Left ventricle myocardium inferior (tissue), 1 donor: ENCODE measurements around the gene LFNG. TPM values are rescaled to one million over a fixed set of nuclear protein-coding genes. Genes with fewer than 3 reads are reported as not detected.
"Not testable (repeated sequence)": the region's sequence is repeated elsewhere in the genome, so short reads cannot be mapped to it uniquely, and the experiment has no call there.

Source experiments
- DNase-seq: peaks from one replicate; pipeline ENCODE4 v3.0.0-alpha.2; 2020
- H3K27ac ChIP-seq: fragments of 200-600 bp; replicated peaks from 2 replicates; pipeline ENCODE4 v1.8.0; 2021
- H3K27me3 ChIP-seq: fragments of 200-600 bp; 2 replicates; pipeline ENCODE4 v1.8.0; 2021; ENCODE audit warnings: low read depth
- H3K36me3 ChIP-seq: fragments of 200-600 bp; 2 replicates; pipeline ENCODE4 v1.8.0; 2021
- H3K4me1 ChIP-seq: fragments of 200-600 bp; 2 replicates; pipeline ENCODE4 v1.8.0; 2021
- H3K4me3 ChIP-seq: fragments of 200-600 bp; 2 replicates; pipeline ENCODE4 v1.8.0; 2021; ENCODE audit warnings: mild to moderate bottlenecking, moderate library complexity
- H3K9me3 ChIP-seq: fragments of 200-600 bp; replicated peaks from 2 replicates; pipeline ENCODE4 v1.8.0; 2021
- CTCF ChIP-seq: fragments of 200-600 bp; IDR thresholded peaks from 2 replicates; pipeline ENCODE4 v1.8.0; 2021; ENCODE audit warnings: antibody characterized with exemption, mild to moderate bottlenecking, borderline replicate concordance
- intact Hi-C: fragments of 100-400 bp; cut with micrococcal nuclease; formaldehyde crosslinking; loops from one replicate; pipeline ENCODE4 v1.11.0; 2022
- total RNA-seq: library from RNA; stranded (reverse); fragmentation: NEBNext Ultra II Directional; extraction: Animal tissue kit (Norgen Biotek cat#: 25700); gene quantifications from one replicate; pipeline ENCODE4 v1.2.1, GENCODE V29; 2021
- donor health status: DM: no; HTN: yes; CAD: no; lungs with severe emphysema.

LFNG gene
- total RNA-seq, 1 donor from 2014 or later = 5.2 TPM

DNA sequence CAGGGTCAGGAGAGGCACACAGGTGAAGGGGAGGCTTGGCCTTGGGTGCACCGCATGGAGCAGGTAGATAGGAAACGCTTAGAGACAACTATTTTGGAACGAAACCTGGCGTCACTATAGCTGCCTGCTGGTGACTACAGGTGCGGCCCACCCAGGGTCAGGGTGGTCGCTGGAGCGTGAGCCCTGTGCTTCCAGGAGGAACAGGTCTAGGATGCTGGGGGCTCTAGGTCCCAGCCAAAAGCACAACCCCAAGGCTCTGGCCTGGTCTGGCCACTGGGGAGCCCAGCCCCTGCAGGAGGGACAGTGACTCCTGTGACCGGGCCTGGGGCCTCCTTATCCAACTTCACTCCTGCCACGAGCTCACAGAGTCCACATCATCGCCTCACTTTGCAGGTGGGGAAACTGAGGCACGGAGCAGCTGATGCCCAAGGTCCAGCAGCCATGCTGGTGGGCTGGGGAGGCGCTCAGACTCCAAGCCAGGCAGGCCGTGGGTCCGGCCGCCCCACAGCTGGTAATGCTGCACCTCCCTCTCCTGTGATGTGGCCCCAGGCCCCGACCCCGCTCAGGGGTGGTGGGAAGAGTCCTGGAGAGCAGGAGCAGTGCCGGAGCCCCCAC lies 9.0 kb downstream of the LFNG start:
- Histone ChIP-seq H3K9me3 (no peaks in the 10 kb centered on the region), H3K27me3 (peaks cover 46% of the 10 kb centered on the region), H3K27ac (peak overlapping the region; percentile 71), H3K4me3 (no peak overlapping the region), H3K36me3 (peaks cover 24% of the 10 kb centered on the region), H3K4me1 (peaks cover 70% of the 10 kb centered on the region)
- intact Hi-C loops = no loop called here
- TF ChIP-seq CTCF = no peak
- DNase-seq = no peak

DNA sequence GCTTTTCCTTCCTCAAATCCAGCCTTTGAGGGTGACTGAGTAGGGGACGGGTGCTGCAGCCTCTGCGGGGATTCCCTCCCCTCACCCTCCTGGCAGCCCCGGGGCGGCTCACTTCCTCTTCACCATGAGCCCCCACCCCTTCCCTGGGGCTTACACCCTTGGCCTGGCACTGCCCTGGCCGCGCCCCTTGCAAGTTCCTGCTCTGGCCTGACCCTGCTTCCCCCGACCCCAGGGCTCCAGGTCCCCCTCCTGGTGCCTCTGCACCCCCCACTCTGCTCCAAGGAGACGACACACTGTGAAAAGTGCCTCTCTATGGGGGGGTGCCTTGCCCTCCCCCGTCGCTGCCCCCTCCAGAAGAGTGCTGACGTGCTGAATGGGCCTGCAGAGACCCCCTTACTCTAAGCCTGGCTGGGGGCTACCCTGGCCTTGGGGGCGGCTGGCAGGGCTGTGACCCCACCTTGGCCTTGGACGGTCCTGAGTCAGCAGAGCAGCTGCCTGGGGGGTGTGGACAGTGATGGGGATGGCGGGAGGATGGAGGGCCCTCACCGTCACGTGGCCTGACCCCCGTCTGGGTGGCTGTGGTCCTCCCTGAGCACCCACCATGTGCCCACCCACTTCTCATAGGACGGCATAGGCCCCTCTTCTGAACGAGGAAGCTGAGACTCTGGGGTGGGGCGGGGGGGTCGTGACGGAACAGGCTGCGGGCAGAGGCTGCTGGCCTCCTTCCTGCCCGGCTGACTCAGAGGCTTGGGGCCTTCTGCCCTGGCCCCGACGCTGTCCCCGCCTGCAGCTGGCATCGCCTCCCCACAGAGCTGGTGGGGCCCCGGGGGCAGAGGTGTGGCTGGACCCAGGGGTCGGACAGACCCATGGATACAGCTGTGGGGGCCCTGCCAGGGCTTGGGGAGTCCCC lies 9.8 kb downstream of the LFNG start:
- H3K36me3 ChIP-seq = peaks cover 24% of the 10 kb centered on the region
- peak; percentile 73 for DNase-seq
- peak overlapping the region; percentile 71 for H3K27ac ChIP-seq
- no peak overlapping the region for H3K4me3 ChIP-seq
- peaks cover 62% of the 10 kb centered on the region for H3K4me1 ChIP-seq
- no peaks in the 10 kb centered on the region for H3K9me3 ChIP-seq
- peaks cover 38% of the 10 kb centered on the region for H3K27me3 ChIP-seq
- intact Hi-C loops = no loop called here
- no peak for TF ChIP-seq CTCF

GRCh38 chr7:2530071-2530987 lies 10.8 kb downstream of the LFNG start:
- Histone ChIP-seq H3K36me3 (peaks cover 19% of the 10 kb centered on the region), H3K27me3 (peaks cover 28% of the 10 kb centered on the region), H3K9me3 (no peaks in the 10 kb centered on the region), H3K4me1 (peaks cover 53% of the 10 kb centered on the region), H3K27ac (peak overlapping the region; percentile 71), H3K4me3 (no peak overlapping the region)
- DNase-seq = peak; percentile 44
- intact Hi-C loops = no loop called here
- TF ChIP-seq CTCF = no peak

DNA sequence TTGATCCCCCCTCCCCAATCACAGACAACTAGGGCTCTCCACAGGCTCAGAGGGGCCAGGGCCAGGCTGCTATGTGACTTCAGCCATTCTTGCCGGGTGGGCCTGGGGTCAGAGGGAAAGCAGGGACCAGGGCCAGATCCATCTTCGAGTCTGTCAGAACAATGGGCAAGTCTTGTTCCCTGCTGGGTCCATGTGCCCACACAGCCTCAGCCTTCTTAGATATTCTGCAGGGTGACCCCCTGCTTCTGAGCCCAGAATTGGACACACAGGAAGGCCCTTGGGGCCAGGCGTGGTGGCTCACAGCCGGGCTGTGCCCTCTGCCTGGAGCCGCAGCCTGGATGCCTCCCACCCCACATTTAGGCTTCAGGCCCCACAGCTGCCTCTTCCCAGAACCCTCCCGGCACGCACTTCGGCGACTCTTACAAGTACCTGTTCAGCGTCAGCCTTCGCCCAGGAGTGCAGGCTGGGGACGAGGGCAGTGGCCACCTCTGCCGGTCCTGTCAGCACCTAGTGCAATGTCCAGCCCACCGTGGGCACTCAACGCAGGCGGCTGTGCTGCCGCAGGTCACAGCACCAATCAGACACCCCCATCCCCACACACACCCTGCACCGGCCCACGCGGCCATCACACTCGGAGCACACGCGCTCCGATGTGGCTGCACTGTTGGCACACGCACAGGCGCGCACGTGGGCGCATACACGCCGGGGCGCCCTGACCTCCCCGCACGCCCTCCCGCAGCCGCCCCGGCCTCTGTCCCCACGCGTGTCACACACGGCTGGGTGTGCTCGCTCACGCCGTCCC lies 11.6 kb downstream of the LFNG start:
- H3K9me3 ChIP-seq, H3K4me3 ChIP-seq, intact Hi-C loops, DNase-seq: not testable (repeated sequence)
- H3K27me3 ChIP-seq = peaks cover 20% of the 10 kb centered on the region
- H3K4me1 ChIP-seq = peaks cover 49% of the 10 kb centered on the region
- peak overlapping the region; percentile 71 for H3K27ac ChIP-seq
- H3K36me3 ChIP-seq = peaks cover 13% of the 10 kb centered on the region

GRCh38 chr7:2531796-2532110 lies 12.2 kb downstream of the LFNG start:
- intact Hi-C loops, H3K9me3 ChIP-seq, H3K36me3 ChIP-seq: not testable (repeated sequence)

GRCh38 chr7:2532199-2532772 lies 12.7 kb downstream of the LFNG start:
- H3K27me3 ChIP-seq = peaks cover 10% of the 10 kb centered on the region
- H3K4me3 ChIP-seq, DNase-seq, H3K36me3 ChIP-seq, H3K27ac ChIP-seq, H3K9me3 ChIP-seq, intact Hi-C loops: not testable (repeated sequence)
- peaks cover 44% of the 10 kb centered on the region for H3K4me1 ChIP-seq

More at GRCh38 chr7:2531796-2532110, 12.2 kb downstream of the LFNG start:
- peaks cover 15% of the 10 kb centered on the region for H3K27me3 ChIP-seq
- not testable (repeated sequence) for H3K4me3 ChIP-seq, H3K27ac ChIP-seq, DNase-seq
- peaks cover 49% of the 10 kb centered on the region for H3K4me1 ChIP-seq

- H3K9me3 ChIP-seq, DNase-seq, H3K36me3 ChIP-seq, H3K4me3 ChIP-seq, intact Hi-C loops, H3K27ac ChIP-seq: not testable (repeated sequence)
- Histone ChIP-seq H3K27me3 (peaks cover 10% of the 10 kb centered on the region), H3K4me1 (peaks cover 39% of the 10 kb centered on the region)
These were observed 13.2 kb downstream of the LFNG start for GRCh38 chr7:2532816-2533215.

DNA sequence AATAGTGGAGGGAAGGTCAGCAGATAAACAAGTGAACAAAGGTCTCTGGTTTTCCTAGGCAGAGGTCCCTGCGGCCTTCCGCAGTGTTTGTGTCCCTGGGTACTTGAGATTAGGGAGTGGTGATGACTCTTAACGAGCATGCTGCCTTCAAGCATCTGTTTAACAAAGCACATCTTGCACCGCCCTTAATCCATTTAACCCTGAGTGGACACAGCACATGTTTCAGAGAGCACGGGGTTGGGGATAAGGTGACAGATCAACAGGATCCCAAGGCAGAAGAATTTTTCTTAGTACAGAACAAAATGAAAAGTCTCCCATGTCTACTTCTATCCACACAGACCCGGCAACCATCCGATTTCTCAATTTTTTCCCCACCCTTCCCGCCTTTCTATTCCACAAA lies 14.0 kb downstream of the LFNG start:
- DNase-seq, H3K36me3 ChIP-seq, H3K27ac ChIP-seq, H3K9me3 ChIP-seq, intact Hi-C loops, H3K4me3 ChIP-seq: not testable (repeated sequence)
- Histone ChIP-seq H3K27me3 (peaks cover 10% of the 10 kb centered on the region), H3K4me1 (peaks cover 32% of the 10 kb centered on the region)

GRCh38 chr7:2534214-2534613 lies 14.6 kb downstream of the LFNG start:
- Histone ChIP-seq H3K27me3 (peaks cover 10% of the 10 kb centered on the region), H3K36me3 (peaks cover 16% of the 10 kb centered on the region), H3K4me1 (peaks cover 26% of the 10 kb centered on the region)
- DNase-seq, H3K4me3 ChIP-seq, H3K27ac ChIP-seq, H3K9me3 ChIP-seq, intact Hi-C loops: not testable (repeated sequence)
